ENCODE data around the gene KLHL21. TPM values are rescaled to one million over a fixed set of nuclear protein-coding genes. Genes with fewer than 3 reads are reported as not detected.

KLHL21 gene
- total RNA-seq, 2 donors from 2014 or later = 9.4 TPM

- TF ChIP-seq, protein P1, sequence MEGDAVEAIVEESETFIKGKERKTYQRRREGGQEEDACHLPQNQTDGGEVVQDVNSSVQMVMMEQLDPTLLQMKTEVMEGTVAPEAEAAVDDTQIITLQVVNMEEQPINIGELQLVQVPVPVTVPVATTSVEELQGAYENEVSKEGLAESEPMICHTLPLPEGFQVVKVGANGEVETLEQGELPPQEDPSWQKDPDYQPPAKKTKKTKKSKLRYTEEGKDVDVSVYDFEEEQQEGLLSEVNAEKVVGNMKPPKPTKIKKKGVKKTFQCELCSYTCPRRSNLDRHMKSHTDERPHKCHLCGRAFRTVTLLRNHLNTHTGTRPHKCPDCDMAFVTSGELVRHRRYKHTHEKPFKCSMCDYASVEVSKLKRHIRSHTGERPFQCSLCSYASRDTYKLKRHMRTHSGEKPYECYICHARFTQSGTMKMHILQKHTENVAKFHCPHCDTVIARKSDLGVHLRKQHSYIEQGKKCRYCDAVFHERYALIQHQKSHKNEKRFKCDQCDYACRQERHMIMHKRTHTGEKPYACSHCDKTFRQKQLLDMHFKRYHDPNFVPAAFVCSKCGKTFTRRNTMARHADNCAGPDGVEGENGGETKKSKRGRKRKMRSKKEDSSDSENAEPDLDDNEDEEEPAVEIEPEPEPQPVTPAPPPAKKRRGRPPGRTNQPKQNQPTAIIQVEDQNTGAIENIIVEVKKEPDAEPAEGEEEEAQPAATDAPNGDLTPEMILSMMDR (IDR thresholded peaks at IDR 0.05) = no peak
- Histone ChIP-seq H3K9me3 (no peaks in the 10 kb centered on the region), H3K4me1 (peaks cover 10% of the 10 kb centered on the region), H3K9ac (ENCODE audit: low read depth in 2 of 2, low read length in 2 of 2) (peak overlapping the region; percentile 1 to 55), H3K27me3 (no peaks in the 10 kb centered on the region), H3K27ac (no peak overlapping the region), H3K36me3 (no peaks in the 10 kb centered on the region), H3K4me3 (peak overlapping the region; percentile 94)
- no peak for DNase-seq
- intact Hi-C loops (cut with DNase I) = no loop called here
These were observed 3.3 kb downstream of the KLHL21 start for GRCh38 chr1:6599141-6599975.

GRCh38 chr1:6597777-6598131 is 4.9 kb downstream of the KLHL21 start:
- DNase-seq = no peak
- no peaks in the 10 kb centered on the region for H3K27me3 ChIP-seq
- H3K4me3 ChIP-seq = no peak overlapping the region
- TF ChIP-seq, protein P1 (IDR thresholded peaks at IDR 0.05) = no peak
- intact Hi-C loops (cut with DNase I) = no loop called here
- no peaks in the 10 kb centered on the region for H3K9me3 ChIP-seq
- H3K9ac ChIP-seq (ENCODE audit: low read depth in 2 of 2, low read length in 2 of 2) = no peak overlapping the region
- H3K27ac ChIP-seq = no peak overlapping the region
- H3K4me1 ChIP-seq = peaks cover 10% of the 10 kb centered on the region
- H3K36me3 ChIP-seq = no peaks in the 10 kb centered on the region

DNA sequence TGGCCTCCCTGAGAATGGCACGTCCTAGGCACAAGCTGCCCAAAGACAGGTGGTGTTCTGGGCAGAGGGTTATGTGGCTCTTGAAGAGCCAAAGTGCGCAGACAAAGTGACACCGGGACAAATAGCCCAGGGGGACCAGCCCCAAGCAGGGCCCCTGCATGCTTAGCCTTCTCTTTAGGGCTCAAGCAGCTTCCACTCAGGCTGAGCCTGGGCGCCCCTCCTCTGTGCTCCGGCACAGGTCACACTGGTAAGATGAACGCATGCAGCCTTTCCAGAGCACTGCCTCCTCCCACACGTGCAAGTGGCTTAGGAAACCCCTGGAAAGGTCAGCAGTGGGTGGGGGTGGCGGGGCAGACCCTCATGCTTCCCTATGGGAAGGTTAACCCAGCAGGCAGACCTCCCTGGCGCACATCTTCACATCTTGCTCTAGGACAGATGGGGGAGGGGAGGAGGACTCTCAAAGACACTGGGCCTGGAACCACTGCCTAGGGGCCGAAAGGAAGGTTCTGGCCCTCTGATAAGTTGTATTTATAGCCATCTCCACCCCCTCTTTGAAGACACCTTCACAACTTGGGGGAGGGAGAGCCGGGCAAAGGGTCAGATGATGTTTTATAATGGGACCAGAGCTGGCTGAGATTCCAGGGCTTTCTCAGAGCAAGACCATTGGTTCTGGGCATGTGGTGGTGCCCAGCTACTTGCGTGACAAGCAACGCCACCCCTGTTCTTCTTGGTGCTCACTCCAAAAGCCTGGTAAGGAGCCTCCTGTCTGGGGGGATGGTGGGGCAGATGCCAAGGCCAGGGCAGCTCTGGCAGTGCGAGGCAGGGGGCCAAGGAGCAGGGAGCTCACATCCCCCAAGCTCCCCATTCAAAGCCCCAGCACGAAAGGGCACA is 5.5 kb downstream of the KLHL21 start:
- TF ChIP-seq, protein P1 (IDR thresholded peaks at IDR 0.05) = no peak
- H3K4me1 ChIP-seq = peaks cover 10% of the 10 kb centered on the region
- no peaks in the 10 kb centered on the region for H3K27me3 ChIP-seq
- no peak for DNase-seq
- intact Hi-C loops (cut with DNase I) = no loop called here
- no peak overlapping the region for H3K27ac ChIP-seq
- no peak overlapping the region for H3K4me3 ChIP-seq
- H3K9ac ChIP-seq (ENCODE audit: low read depth in 2 of 2, low read length in 2 of 2) = no peak overlapping the region
- no peaks in the 10 kb centered on the region for H3K9me3 ChIP-seq
- no peaks in the 10 kb centered on the region for H3K36me3 ChIP-seq

GRCh38 chr1:6596351-6596750 is 6.3 kb downstream of the KLHL21 start:
- intact Hi-C loops (cut with DNase I) = no loop called here
- Histone ChIP-seq H3K4me1 (peaks cover 10% of the 10 kb centered on the region), H3K4me3 (no peak overlapping the region), H3K9me3 (no peaks in the 10 kb centered on the region), H3K9ac (ENCODE audit: low read depth in 2 of 2, low read length in 2 of 2) (no peak overlapping the region), H3K27me3 (no peaks in the 10 kb centered on the region), H3K27ac (no peak overlapping the region), H3K36me3 (no peaks in the 10 kb centered on the region)
- no peak for DNase-seq
- TF ChIP-seq, protein P1 (IDR thresholded peaks at IDR 0.05) = no peak

DNA sequence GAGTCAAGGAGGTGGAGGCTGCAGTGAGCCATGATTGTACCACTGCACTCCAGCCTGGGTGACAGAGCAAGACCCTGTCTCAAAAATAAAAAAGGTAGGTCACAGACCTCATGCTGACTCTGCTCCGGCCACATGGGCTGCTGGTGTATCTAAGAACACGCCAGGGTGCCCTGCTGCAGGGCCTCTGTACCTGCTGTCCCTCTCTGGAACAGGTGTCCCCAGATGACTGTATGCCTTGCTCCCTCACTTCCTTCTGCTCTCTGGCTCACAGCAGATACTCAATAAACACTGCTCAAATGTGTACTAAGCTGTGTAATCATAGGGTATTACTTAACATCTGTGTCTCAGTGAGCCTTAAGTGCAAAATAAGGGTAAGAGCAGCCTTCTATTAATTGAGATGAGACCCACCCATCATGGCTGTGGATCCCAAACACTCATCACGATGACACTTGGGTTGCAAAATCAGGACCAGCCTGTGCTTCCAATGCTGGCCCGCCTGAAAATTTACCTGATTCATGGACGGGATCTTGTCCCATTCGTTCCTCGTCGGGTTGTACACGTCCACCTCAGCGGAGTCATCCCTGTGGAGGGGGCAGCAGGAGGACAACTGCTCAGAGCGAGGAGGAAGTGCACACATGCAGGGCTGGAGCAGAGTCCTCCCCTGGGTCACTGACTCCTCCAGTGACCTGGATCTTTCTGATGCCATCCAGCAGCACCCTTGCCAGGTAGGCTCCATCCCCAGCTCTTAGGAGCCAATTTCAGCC is 7.5 kb downstream of the KLHL21 start:
- Histone ChIP-seq H3K9ac (ENCODE audit: low read depth in 2 of 2, low read length in 2 of 2) (no peak overlapping the region), H3K9me3 (no peaks in the 10 kb centered on the region), H3K27me3 (no peaks in the 10 kb centered on the region), H3K36me3 (no peaks in the 10 kb centered on the region), H3K27ac (no peak overlapping the region), H3K4me3 (no peak overlapping the region), H3K4me1 (peaks cover 5% of the 10 kb centered on the region)
- no peak for DNase-seq
- TF ChIP-seq, protein P1 (IDR thresholded peaks at IDR 0.05) = no peak
- intact Hi-C loops (cut with DNase I) = no loop called here
